Measurements from ENCODE around the gene ERBIN. TPM values are rescaled to one million over a fixed set of nuclear protein-coding genes. Genes with fewer than 3 reads are reported as not detected.
A peak's percentile ranks its signal among the peaks of the same experiment; 100 is the strongest.
"Not testable (repeated sequence)": the region's sequence is repeated elsewhere in the genome, so short reads cannot be mapped to it uniquely, and the experiment has no call there.

ERBIN gene
- total RNA-seq, 1 donor from 2014 or later = 29.8 TPM

DNA sequence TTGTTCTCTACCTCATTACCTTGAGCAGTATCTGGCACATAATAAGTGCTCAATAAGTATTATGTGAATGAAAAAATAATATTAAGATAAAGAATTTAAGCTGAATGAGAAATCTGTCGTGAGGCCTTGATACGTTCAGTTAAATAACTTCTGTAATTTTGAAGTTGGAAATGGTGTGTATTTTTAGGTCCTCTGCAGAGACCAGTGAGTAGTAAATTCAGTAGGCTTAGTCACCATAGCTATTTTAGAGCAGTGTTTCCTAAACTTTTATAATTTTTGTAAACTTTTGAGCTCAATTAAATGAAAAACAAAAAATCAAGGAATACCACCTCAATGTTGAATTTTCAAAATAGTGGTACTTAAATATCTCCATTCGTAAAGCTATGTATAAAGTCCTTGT, 25.0 kb downstream of the ERBIN start:
- intact Hi-C loops (cut with micrococcal nuclease) = no loop called here
- H3K27ac Mint-ChIP-seq = no peak overlapping the region
- H3K27me3 Mint-ChIP-seq (ENCODE audit: insufficient read depth) = no peaks in the 10 kb centered on the region
- peaks cover 7% of the 10 kb centered on the region for H3K36me3 Mint-ChIP-seq (ENCODE audit: low read depth)
- H3K4me1 Mint-ChIP-seq (ENCODE audit: low read depth) = no peaks in the 10 kb centered on the region
- H3K4me3 Mint-ChIP-seq = no peak overlapping the region
- DNase-seq (ENCODE audit: low spot score) = no peak
- no peaks in the 10 kb centered on the region for H3K9me3 Mint-ChIP-seq

DNA sequence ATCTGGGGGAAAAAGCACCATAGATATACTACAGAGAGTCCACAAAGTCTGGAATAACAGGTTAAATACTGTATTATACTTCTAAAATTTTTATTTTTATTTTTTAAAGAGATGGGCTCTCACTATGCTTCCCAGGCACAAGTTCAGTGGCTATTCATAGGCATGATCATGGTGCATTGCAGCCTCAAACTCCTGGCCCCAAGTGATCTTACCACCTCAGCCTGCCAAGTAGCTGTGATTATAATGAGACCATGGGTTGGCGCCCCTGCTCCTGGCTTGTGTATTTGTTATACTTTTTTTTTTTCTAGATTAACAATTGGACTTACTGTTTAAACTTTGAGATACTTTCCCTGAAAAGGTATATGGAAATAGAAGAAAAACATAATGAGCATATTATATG, 25.9 kb downstream of the ERBIN start:
- peaks cover 6% of the 10 kb centered on the region for H3K36me3 Mint-ChIP-seq (ENCODE audit: low read depth)
- H3K4me1 Mint-ChIP-seq (ENCODE audit: low read depth) = no peaks in the 10 kb centered on the region
- DNase-seq (ENCODE audit: low spot score) = no peak
- no peaks in the 10 kb centered on the region for H3K9me3 Mint-ChIP-seq
- intact Hi-C loops (cut with micrococcal nuclease) = no loop called here
- no peaks in the 10 kb centered on the region for H3K27me3 Mint-ChIP-seq (ENCODE audit: insufficient read depth)
- H3K4me3 Mint-ChIP-seq = no peak overlapping the region
- H3K27ac Mint-ChIP-seq = no peak overlapping the region

DNA sequence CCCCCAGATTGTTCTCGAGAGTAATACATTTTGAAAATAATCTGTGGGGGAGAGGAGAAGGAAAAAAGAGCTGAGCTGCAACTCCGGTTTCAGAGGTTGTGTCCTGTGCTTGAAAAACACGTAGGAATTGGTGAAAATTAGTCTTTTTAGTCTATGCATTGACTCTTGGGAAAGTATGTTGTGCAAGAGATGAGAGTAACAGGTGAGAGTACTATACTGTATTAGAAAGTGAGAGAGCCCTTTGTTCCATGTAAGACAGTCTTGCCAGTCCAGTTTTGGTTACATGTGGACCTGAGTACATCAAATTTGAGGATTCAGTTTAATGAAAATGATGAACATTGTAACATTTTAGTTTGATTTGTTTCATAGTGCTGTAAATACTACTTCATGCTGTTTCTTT, 27.8 kb downstream of the ERBIN start:
- Mint-ChIP-seq H3K9me3 (no peaks in the 10 kb centered on the region), H3K27ac (no peak overlapping the region), H3K4me3 (no peak overlapping the region), H3K27me3 (ENCODE audit: insufficient read depth) (no peaks in the 10 kb centered on the region), H3K4me1 (ENCODE audit: low read depth) (no peaks in the 10 kb centered on the region), H3K36me3 (ENCODE audit: low read depth) (peaks cover 10% of the 10 kb centered on the region)
- DNase-seq (ENCODE audit: low spot score) = no peak
- intact Hi-C loops (cut with micrococcal nuclease) = no loop called here

DNA sequence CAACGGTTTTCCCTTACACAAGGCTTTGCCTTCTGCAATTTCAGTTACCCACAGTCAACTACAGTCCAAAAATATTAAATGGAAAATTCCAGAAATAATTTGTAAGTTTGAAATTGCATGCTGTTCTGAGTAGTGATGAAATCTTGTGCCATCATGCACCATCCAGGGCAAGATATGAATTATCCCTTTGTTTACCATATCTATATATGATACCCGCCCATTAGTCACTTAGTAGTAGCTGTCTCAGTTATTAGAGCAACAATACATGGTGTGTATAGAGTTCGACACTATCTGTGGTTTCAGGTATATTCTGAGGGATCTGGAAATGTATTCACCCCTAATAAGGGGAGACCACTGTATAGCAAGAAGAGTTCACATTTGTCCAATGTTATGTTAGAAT, 29.4 kb downstream of the ERBIN start:
- intact Hi-C loops (cut with micrococcal nuclease) = no loop called here

DNA sequence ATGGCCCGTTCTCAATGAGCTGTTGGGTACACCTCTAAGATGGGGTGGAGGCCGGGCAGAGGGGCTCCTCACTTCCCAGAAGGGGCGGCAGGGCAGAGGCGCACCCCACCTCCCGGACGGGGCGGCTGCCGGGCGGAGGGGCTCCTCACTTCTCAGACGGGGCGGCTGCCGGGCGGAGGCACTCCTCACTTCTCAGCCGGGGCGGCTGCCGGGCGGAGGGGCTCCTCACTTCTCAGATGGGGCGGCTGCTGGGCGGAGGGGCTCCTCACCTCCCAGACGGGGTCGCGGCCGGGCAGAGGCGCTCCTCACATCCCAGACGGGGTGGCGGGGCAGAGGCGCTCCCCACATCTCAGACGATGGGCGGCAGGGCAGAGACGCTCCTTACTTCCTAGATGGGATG, 31.3 kb downstream of the ERBIN start:
- H3K36me3 Mint-ChIP-seq (ENCODE audit: low read depth); H3K27me3 Mint-ChIP-seq (ENCODE audit: insufficient read depth); H3K27ac Mint-ChIP-seq; H3K9me3 Mint-ChIP-seq; H3K4me3 Mint-ChIP-seq; DNase-seq (ENCODE audit: low spot score); intact Hi-C loops (cut with micrococcal nuclease): not testable (repeated sequence)
- H3K4me1 Mint-ChIP-seq (ENCODE audit: low read depth) = peaks cover 18% of the 10 kb centered on the region

More for the DNA sequence above, 29.4 kb downstream of the ERBIN start:
- H3K4me1 Mint-ChIP-seq (ENCODE audit: low read depth) = peaks cover 9% of the 10 kb centered on the region
- no peak for DNase-seq (ENCODE audit: low spot score)
- no peak overlapping the region for H3K4me3 Mint-ChIP-seq
- peaks cover 8% of the 10 kb centered on the region for H3K36me3 Mint-ChIP-seq (ENCODE audit: low read depth)
- H3K27ac Mint-ChIP-seq = no peak overlapping the region
- no peaks in the 10 kb centered on the region for H3K27me3 Mint-ChIP-seq (ENCODE audit: insufficient read depth)
- H3K9me3 Mint-ChIP-seq = no peaks in the 10 kb centered on the region

DNA sequence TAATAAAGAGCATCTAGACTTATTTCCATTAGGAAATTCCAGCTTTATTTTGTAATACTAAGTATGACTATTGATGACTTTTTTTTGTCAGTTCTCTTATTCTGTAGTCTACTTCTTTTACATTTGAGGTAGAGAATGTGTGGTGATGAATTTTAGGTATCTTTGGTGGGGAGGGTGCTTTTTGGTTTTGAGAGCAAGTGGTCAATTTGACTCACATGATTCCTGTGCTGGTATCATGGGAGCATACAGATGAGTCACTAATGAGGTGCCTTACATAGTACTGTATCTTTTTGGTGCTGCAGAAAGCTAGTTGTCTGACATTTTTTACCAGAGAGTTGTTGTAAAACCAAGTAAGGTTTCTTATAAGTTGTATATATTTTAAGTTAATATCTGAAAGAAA, 35.3 kb downstream of the ERBIN start:
- Mint-ChIP-seq H3K9me3 (no peaks in the 10 kb centered on the region), H3K4me1 (ENCODE audit: low read depth) (peaks cover 31% of the 10 kb centered on the region), H3K27me3 (ENCODE audit: insufficient read depth) (no peaks in the 10 kb centered on the region), H3K36me3 (ENCODE audit: low read depth) (peaks cover 9% of the 10 kb centered on the region), H3K4me3 (no peak overlapping the region), H3K27ac (no peak overlapping the region)
- no peak for DNase-seq (ENCODE audit: low spot score)
- intact Hi-C loops (cut with micrococcal nuclease) = loop anchor here (2.0 kb wide), 1 partner anchor 35 kb away; the partner anchor contains the start of gene ERBIN

DNA sequence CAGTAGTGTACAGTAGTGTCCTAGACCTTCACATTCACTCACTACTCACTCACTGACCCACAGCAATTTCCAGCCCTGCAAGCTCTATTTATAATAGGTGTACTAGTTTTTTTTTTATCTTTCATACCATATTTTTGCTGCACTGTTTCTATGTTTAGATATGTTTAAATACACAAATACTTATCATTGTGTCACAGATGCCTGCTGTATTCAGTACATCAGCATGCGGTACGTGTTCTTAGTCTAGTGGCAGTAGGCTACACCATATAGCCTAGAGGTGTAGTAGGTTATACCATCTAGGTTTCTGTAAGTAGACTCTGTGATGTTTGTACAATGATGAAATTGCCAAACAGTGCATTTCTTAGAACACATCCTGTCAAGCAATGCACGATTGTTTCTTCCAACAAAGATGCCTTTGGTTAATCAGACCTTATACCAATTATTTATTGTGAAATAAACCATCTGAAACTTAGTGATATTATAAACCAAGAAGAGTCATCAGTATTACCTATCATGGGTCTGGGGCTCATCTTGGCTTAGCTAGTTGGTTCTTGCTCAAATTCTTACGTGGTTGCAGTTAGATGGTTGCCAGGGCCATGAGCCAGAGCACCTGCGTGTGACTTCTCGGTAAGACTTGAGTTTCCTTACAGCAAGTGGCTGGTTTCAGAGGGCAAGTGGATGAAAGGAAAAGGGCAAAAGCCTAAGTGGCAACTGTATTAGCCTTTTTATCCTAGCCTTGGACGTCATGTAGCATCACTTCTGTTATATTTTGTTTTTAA, 41.1 kb downstream of the ERBIN start:
- H3K27ac Mint-ChIP-seq = peak overlapping the region; percentile 25
- H3K36me3 Mint-ChIP-seq (ENCODE audit: low read depth) = peaks cover 8% of the 10 kb centered on the region
- no peaks in the 10 kb centered on the region for H3K27me3 Mint-ChIP-seq (ENCODE audit: insufficient read depth)
- intact Hi-C loops (cut with micrococcal nuclease) = no loop called here
- H3K4me3 Mint-ChIP-seq = no peak overlapping the region
- peaks cover under 1% of the 10 kb centered on the region for H3K9me3 Mint-ChIP-seq
- H3K4me1 Mint-ChIP-seq (ENCODE audit: low read depth) = peaks cover 46% of the 10 kb centered on the region
- DNase-seq (ENCODE audit: low spot score) = no peak

DNA sequence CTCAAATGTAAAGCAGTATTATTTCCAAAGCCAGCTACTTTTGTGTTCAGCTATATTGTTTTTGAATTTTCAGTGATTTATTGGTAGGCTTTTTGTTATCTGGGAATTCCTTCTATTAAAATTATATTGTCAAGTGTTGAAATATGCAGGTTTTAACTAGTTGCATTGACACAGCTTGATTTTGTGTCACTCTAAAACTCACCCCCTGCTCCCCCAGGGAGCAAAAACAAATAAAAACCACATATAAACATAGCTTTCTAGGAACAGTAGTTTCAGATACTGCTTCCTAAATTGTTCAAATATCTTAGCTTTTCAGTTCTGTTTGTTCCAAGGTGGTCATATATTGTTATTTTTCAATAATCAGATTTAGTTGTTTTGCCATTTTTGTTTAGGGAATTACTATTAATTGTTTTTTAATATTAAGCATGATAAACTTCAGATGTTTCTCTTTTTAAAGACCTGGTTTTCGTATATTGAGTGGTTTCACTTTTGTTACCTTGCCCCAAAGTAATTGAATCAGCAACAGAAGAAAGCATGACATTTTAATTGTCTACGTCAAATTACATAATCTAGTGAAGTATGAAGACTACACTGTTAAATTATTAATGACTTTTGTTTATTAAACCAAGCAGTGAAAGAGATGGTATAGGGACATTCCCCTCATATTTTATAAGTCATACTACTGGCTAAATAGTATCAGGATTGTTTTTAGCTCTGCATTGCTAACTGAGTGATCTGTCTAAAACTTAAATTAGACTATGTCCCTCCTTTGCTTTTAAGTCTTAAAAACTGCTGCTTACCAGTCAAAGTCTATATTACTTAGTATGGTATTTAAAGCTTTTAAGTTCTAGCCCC, 43.4 kb downstream of the ERBIN start:
- DNase-seq (ENCODE audit: low spot score) = no peak
- no peak overlapping the region for H3K27ac Mint-ChIP-seq
- no peak overlapping the region for H3K4me3 Mint-ChIP-seq
- H3K4me1 Mint-ChIP-seq (ENCODE audit: low read depth) = peaks cover 44% of the 10 kb centered on the region
- no peaks in the 10 kb centered on the region for H3K27me3 Mint-ChIP-seq (ENCODE audit: insufficient read depth)
- peaks cover 13% of the 10 kb centered on the region for H3K36me3 Mint-ChIP-seq (ENCODE audit: low read depth)
- intact Hi-C loops (cut with micrococcal nuclease) = no loop called here
- H3K9me3 Mint-ChIP-seq = peaks cover 13% of the 10 kb centered on the region

DNA sequence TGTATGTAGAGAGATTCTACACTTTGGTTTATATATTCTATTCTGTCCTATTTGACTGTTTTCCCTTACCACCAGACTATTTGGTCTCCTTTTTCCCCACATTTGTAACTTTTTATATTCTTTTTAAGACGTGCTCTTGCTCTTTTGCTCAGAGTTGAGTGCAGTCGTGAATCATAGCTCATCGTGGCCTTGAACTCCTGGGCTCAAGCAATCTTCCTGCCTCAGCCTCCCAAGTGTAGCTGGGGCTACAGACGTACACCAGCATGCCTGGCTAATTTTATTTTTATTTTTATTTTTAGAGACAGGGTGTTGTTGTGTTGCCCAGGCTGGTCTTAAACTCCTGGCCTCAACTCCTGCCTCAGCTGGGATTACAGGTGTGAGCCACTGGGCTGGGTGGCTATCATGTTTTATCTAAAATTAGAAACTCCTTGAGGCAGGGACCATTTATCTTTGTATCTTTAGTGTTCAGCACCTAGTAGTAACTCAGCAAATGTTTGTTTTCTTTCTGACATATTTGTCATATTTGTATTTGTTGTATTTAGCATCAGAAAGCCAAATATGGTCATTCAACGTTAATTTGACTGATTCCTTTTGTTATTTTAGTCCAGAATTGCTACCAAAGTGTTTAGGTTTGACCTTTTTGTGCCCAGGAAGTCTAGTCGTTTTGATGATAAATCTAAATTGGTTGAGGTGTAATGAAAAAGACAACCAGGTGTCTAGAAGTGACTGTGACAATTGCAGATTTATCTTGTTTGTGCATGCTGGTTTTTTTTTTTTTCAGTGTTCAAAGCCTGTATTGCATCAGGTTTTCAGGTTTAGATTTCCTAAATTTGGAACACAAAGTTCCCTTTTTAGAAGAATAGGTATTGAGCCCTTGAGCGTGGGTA, 44.3 kb downstream of the ERBIN start:
- intact Hi-C loops (cut with micrococcal nuclease) = no loop called here
- Mint-ChIP-seq H3K4me1 (ENCODE audit: low read depth) (peaks cover 42% of the 10 kb centered on the region), H3K27ac (no peak overlapping the region), H3K4me3 (no peak overlapping the region), H3K36me3 (ENCODE audit: low read depth) (peaks cover 15% of the 10 kb centered on the region), H3K9me3 (peaks cover 13% of the 10 kb centered on the region), H3K27me3 (ENCODE audit: insufficient read depth) (no peaks in the 10 kb centered on the region)
- DNase-seq (ENCODE audit: low spot score) = no peak

DNA sequence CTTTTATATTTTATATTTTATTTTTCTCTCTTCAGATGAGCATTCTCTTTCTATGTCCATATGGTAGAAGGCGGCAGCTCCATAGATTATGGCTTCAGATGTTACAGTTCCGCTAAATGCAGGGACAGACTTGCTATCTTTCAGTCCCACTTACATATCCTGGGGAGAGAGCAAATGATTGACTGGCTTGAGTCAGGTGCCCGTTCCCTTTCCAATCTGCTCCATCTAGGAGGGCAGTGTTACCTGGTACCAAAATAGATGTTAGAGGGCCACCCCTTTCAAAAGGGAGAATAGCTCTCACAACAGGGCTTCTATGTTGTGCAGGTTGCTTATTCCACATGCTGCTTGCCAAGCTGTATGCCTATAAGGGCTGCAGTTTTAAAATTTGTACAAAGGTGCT, 45.3 kb downstream of the ERBIN start:
- no peaks in the 10 kb centered on the region for H3K27me3 Mint-ChIP-seq (ENCODE audit: insufficient read depth)
- intact Hi-C loops (cut with micrococcal nuclease) = no loop called here
- H3K4me3 Mint-ChIP-seq = no peak overlapping the region
- H3K9me3 Mint-ChIP-seq = peaks cover 13% of the 10 kb centered on the region
- H3K36me3 Mint-ChIP-seq (ENCODE audit: low read depth) = peaks cover 18% of the 10 kb centered on the region
- H3K4me1 Mint-ChIP-seq (ENCODE audit: low read depth) = peaks cover 40% of the 10 kb centered on the region
- no peak for DNase-seq (ENCODE audit: low spot score)
- H3K27ac Mint-ChIP-seq = no peak overlapping the region

DNA sequence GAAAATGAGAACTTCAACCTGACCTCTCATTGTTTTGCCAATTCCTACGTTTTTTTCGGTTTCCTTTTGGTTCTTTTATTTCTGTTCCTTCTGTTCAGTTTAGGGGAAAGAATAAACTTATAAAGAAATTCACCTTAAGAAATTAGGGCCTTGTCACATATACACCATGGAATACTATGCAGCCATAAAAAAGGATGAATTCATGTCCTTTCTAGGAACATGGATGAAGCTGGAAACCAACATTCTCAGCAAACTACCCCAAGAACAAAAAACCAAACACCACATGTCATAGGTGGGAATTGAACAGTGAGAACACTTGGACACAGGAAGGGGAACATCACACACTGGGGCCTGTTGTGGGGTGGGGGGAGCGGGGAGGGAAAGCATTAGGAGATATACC, 46.5 kb downstream of the ERBIN start:
- Mint-ChIP-seq H3K4me1 (ENCODE audit: low read depth) (peaks cover 37% of the 10 kb centered on the region), H3K9me3 (peaks cover 13% of the 10 kb centered on the region), H3K36me3 (ENCODE audit: low read depth) (peaks cover 16% of the 10 kb centered on the region)
- H3K27me3 Mint-ChIP-seq (ENCODE audit: insufficient read depth); DNase-seq (ENCODE audit: low spot score); H3K4me3 Mint-ChIP-seq; H3K27ac Mint-ChIP-seq; intact Hi-C loops (cut with micrococcal nuclease): not testable (repeated sequence)

DNA sequence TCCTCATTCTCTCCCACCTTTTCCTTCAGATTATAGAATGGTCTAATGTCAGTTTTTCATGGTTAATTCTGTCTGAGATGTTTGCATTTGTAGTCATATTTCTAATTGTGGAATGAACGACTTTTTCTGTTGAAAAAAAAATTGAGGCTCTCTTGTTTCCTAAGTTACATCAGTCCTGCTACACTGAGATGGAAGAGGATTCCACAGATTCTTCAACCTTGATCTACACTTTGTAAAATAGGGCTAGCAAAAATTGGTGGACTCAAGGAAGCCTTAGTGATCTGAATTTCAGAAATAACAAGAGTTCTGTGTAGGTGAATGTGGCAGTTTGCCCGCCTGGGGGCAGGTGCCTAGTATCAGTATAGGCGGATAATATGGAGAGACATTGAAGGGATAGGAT, 51.9 kb downstream of the ERBIN start:
- Mint-ChIP-seq H3K4me3 (no peak overlapping the region), H3K36me3 (ENCODE audit: low read depth) (peaks cover 23% of the 10 kb centered on the region), H3K4me1 (ENCODE audit: low read depth) (peaks cover 17% of the 10 kb centered on the region), H3K9me3 (peaks cover 12% of the 10 kb centered on the region), H3K27me3 (ENCODE audit: insufficient read depth) (no peaks in the 10 kb centered on the region), H3K27ac (no peak overlapping the region)
- DNase-seq (ENCODE audit: low spot score) = no peak
- intact Hi-C loops (cut with micrococcal nuclease) = no loop called here

Measured in activated T-helper 1 cell treated with anti-CD3 and anti-CD28 coated beads, Interleukin-12 subunit alpha, Interleukin-12 subunit beta, Interleukin-2, Interleukin-4 antibody, amounts not matched to agents 30 ng/mL and 10 ng/mL and 1 ng/mL, durations not matched to agents 14 hours and 24 hours and 36 hours (primary cell).